Mesothelial cell of epicardium (in vitro differentiated cells): ENCODE results near the gene ISCU. TPM values are rescaled to one million over a fixed set of nuclear protein-coding genes. Genes with fewer than 3 reads are reported as not detected.
"Not testable (repeated sequence)": the region's sequence is repeated elsewhere in the genome, so short reads cannot be mapped to it uniquely, and the experiment has no call there.

Experiments
- DNase-seq, 2 experiments: peaks; one replicate each; pipeline ENCODE4 v3.0.0; 2021; ENCODE audit warnings: low spot score in 2 of 2; ENCODE audit not compliant: unreplicated experiment in 2 of 2
- H3K27ac Mint-ChIP-seq: 2 replicates; pipeline ENCODE4 v1.8.0; 2021; ENCODE audit warnings: mixed read lengths
- H3K27me3 Mint-ChIP-seq: 2 replicates; pipeline ENCODE4 v1.8.0; 2021; ENCODE audit warnings: low read depth, mixed read lengths
- H3K36me3 Mint-ChIP-seq: 2 replicates; pipeline ENCODE4 v1.8.0; 2021; ENCODE audit warnings: mixed read lengths
- H3K4me1 Mint-ChIP-seq: 2 replicates; pipeline ENCODE4 v1.8.0; 2021; ENCODE audit warnings: mixed read lengths
- H3K4me3 Mint-ChIP-seq: 2 replicates; pipeline ENCODE4 v1.8.0; 2021; ENCODE audit warnings: mild to moderate bottlenecking, moderate library complexity, mixed read lengths
- H3K9me3 Mint-ChIP-seq: 2 replicates; pipeline ENCODE4 v1.8.0; 2021; ENCODE audit warnings: mixed read lengths
- CTCF ChIP-seq: fragments of 200-600 bp; sonication (generic); IDR thresholded peaks from one replicate; pipeline ENCODE4 v1.5.0; 2021; ENCODE audit warnings: antibody characterized with exemption; ENCODE audit not compliant: unreplicated experiment
- total RNA-seq: library from RNA; stranded (reverse); gene quantifications from 3 replicates; pipeline ENCODE4 v1.2.1, GENCODE V29; 2021

Gene ISCU
- total RNA-seq, 1 donor from 2014 or later: 64.9 TPM

DNA sequence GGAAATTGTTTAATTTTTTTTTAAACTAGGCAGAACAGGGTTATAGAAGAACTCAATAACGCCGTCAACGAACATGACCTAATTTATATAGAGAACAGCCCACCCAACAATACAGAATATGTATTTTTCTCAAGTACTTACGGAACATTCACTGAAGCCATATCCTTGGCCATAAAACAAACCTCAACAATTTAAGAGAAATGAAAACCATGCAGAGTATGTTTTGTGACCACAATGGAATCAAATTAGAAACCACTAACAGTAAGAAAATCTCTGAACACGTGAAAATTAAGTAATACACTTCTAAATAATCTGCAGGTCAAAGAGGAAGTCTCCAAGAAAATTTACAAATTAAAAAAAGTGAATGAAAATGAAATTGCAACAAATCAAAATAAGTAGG is 10.9 kb upstream of the ISCU start:
- peaks cover 9% of the 10 kb centered on the region for H3K4me1 Mint-ChIP-seq
- H3K27me3 Mint-ChIP-seq: no peaks in the 10 kb centered on the region
- peaks cover 10% of the 10 kb centered on the region for H3K36me3 Mint-ChIP-seq
- no peaks in the 10 kb centered on the region for H3K9me3 Mint-ChIP-seq
- no peak for TF ChIP-seq CTCF
- H3K4me3 Mint-ChIP-seq: no peak overlapping the region
- peak overlapping the region; percentile 13 for H3K27ac Mint-ChIP-seq
- DNase-seq: no peak

- DNase-seq: no peak
- no peaks in the 10 kb centered on the region for H3K9me3 Mint-ChIP-seq
- no peak for TF ChIP-seq CTCF
- H3K4me1 Mint-ChIP-seq: peaks cover 17% of the 10 kb centered on the region
- no peaks in the 10 kb centered on the region for H3K36me3 Mint-ChIP-seq
- H3K27me3 Mint-ChIP-seq: no peaks in the 10 kb centered on the region
- H3K27ac Mint-ChIP-seq: no peak overlapping the region
- no peak overlapping the region for H3K4me3 Mint-ChIP-seq
These were observed 8.6 kb upstream of the ISCU start for GRCh38 chr12:108553799-108554198.

DNA sequence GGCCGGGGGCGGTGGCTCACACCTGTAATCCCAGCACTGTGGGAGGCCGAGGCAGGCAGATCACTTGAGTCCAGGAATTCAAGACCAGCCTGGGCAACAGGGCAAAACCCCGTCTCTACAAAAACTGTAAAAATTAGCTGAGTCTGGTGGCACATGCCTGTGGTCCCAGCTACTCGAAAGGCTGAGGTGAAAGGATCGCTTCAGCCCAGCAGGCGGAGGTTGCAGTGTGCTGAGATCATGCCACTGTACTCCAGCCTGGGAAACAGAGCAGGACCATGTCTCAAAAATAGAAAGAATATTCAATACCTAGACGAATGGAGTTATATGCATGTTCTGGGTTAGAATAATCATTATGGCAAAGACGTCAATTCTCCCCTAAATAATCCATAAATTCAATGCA is 7.0 kb upstream of the ISCU start:
- H3K9me3 Mint-ChIP-seq, DNase-seq, H3K36me3 Mint-ChIP-seq, H3K4me3 Mint-ChIP-seq, H3K27ac Mint-ChIP-seq, H3K27me3 Mint-ChIP-seq: not testable (repeated sequence)
- H3K4me1 Mint-ChIP-seq: peaks cover 30% of the 10 kb centered on the region

GRCh38 chr12:108559007-108559655 is 3.3 kb upstream of the ISCU start:
- Mint-ChIP-seq H3K4me1 (peaks cover 40% of the 10 kb centered on the region), H3K27ac (no peak overlapping the region), H3K4me3 (peak overlapping the region; percentile 100), H3K9me3 (no peaks in the 10 kb centered on the region), H3K27me3 (no peaks in the 10 kb centered on the region), H3K36me3 (no peaks in the 10 kb centered on the region)
- no peak for DNase-seq
- no peak for TF ChIP-seq CTCF

DNA sequence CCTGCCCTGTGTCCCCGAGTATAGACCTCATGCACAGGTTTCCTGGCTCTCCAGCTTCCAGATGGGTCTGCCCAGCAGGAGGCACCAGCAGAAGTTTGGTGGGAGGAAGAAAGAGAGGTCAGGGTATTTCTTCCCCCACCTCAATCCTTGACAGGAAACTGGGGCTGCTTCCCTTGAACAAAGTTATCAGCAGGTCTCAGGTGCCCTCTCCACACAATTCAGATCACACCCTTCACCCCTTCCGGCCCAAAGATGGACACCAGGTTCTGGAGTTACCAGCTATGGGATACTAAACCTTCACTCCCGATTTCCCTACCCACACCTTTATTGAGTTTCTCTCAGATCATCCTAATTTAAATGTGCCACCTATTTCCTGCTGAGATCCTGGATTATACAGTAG is 2.6 kb upstream of the ISCU start:
- TF ChIP-seq CTCF: no peak
- peak overlapping the region; percentile 100 for H3K27ac Mint-ChIP-seq
- no peaks in the 10 kb centered on the region for H3K27me3 Mint-ChIP-seq
- H3K4me3 Mint-ChIP-seq: peak overlapping the region; percentile 100
- H3K9me3 Mint-ChIP-seq: no peaks in the 10 kb centered on the region
- peaks cover 40% of the 10 kb centered on the region for H3K4me1 Mint-ChIP-seq
- peaks cover 1% of the 10 kb centered on the region for H3K36me3 Mint-ChIP-seq
- DNase-seq: no peak

- H3K27ac Mint-ChIP-seq: peak overlapping the region; percentile 100
- no peaks in the 10 kb centered on the region for H3K9me3 Mint-ChIP-seq
- H3K36me3 Mint-ChIP-seq: peaks cover 3% of the 10 kb centered on the region
- H3K27me3 Mint-ChIP-seq: no peaks in the 10 kb centered on the region
- peak overlapping the region; percentile 100 for H3K4me3 Mint-ChIP-seq
- no peak for TF ChIP-seq CTCF
- peaks cover 39% of the 10 kb centered on the region for H3K4me1 Mint-ChIP-seq
- DNase-seq: no peak
These were observed 2.1 kb upstream of the ISCU start for GRCh38 chr12:108560321-108560721.
